GM18502 (cell line): Measurements from ENCODE around the gene CA10.

Experiments used
- ATAC-seq: cut with Tn5 transposase; IDR thresholded peaks from one replicate; pipeline ENCODE4 v1.9.1; 2021; ENCODE audit warnings: mild to moderate bottlenecking; ENCODE audit not compliant: unreplicated experiment, poor library complexity

CA10 gene

DNA sequence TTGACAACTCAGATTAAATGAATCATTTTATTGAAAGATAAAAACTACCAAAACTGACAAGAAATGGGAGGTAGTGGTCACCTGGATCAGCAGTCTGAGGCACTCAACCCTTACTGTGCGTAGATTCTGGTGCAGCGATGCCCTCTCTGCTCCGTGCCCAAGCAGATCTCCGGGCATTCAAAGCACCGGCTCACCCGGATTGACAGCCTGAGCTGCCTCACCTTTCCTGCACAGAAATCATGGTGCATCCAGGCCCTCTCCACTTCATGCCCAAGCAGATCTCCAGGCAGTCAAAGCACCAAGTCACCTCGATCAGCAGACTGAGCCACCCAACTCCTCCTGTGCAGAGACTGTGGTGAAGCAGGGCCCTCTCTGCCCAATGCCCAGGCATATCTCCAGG lies 196.8 kb downstream of the CA10 start:
- ATAC-seq, result no peak

DNA sequence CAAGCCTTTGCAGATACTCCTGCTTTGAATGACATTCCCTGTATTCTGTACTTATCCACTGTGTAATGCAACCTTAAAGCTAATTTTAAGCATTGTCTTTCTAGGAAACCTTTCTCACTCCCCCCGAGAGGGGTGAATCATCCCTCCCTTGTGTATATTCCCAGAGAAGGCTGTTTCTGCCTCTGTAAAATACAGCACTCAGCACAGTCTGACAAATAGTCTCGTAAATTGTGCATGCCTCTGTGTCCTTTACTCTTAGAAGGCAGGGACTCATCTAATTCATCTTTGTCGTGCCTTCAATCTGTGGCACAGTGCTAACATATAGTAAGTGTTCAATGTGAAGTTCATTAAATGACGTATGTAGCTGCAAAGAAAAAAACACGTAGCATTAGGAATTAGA lies 200.7 kb downstream of the CA10 start:
- ATAC-seq, result no peak

DNA sequence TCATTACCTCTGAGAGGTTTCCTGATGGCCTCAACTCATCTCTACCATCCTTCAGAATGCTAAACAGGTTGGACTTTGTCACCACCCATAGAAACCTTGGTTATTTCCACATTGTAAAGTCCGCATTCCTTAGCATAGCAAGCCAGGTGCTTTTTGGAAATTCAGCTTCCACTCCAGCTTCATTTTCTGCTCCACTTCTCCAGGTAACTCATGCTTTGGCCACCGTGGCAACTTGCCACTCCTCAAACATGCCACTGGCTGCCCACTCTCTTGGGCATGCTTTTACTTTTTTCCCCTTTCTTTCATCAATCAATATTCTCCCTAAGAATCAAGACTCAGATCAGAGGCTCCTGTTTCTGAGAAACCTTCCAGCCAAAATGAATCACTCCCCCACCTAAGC lies 203.3 kb downstream of the CA10 start:
- no peak for ATAC-seq

DNA sequence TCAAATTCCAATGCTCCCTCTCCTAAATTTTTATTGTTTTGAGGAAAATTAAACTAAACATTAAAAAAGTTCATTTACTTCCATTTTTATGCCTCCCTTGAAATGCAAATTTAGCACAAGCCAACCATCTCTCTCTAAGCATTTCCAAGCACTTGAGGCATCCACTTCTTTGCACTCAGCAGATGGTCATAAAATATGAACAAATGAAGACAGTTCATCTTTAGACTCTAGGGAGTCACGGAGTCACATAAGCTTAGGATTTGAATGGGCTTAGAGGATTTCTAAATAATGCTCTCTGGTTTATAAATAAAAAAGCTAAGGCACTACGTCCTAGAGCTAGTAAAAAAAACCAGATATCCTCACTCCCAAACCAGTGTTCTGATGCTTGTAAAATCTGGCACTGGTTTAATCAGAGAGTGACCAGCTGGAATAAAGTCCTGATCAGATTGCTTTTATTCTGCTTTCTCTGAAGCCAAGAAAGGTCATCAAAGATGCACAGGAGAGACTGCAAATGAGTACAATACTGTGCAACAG lies 204.2 kb downstream of the CA10 start:
- ATAC-seq, result no peak

DNA sequence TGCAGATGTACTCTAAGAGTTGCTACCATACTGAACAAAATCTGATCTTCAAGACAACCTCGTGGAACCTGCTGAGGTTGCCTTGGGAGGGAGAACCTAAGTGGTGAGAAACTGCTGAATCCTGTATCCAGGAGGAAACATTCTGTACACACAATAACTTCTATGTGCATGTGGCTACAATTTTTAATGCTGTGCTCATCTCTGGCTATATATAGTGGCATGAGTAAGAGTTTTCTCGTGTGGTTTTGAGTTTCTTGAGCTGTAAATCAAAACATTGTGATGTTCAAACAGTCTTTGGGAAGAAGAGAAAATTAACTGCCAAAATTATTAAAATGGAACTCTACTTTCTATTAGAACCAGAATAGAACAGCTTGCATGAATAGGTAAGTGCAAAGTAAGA lies 206.8 kb downstream of the CA10 start:
- no peak for ATAC-seq

DNA sequence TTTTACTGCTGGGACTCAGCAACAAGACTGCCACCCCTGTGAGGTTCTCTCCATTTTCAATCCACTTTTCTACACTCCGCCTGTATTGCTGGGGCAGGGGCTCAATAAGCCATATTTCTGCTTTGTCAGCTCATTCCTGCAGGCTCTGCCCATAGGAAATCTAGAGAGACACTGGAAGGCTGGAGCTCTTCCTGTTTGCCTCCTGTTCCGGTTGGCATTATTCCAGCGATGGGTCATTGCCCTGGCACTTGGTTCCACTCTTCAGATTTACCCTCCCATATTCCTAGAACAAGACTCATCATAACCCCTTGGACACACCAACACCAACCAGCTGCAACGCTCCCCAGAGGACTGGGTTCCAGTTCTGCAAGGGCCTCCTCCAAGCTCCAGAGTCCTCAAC lies 210.4 kb downstream of the CA10 start:
- ATAC-seq, result no peak

DNA sequence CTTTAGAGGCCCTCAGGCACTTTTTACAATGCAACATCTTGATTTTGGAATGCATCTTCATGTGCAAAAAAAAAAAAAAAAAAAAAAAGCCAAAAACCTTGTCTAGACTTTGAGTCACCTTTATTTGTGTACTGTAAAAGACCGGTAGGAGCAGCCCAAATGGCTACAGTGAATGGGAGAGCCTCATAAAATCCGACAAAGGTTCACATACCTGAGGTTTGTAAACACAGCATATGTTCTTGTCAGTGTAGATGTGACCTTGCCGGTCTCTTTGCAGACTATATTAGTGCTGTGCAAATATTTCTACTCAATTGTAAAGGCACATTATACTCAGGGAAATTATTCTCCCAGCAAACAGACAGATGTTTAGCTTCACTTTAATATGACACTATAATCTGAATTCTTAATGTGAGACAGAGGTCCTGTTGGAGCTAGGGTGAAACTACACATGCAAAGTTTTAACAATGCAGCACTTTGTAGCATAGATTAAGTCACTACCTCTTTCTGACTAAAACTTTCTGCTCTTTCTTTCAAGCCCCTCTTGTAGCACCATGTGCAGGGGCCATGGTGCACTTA lies 211.3 kb downstream of the CA10 start:
- ATAC-seq, result no peak

DNA sequence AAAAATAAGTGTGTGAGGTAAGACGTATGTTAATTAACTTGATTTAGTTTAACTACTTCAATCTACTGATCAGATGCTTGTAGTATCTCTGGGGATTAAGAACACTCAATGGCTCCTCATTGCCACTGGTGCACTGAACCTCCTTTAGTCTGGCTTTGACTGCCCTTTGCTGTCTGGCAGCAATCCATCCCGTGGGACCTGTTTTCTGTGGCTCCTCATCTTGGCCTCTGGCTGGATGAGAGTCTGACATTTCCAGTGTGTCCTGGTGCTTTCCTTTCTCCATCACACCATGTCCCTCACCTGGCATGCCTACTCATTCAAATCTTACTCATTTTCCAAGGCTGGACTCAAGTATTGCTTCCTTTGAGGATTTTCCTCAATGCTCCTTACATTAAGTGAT lies 212.2 kb downstream of the CA10 start:
- no peak for ATAC-seq

DNA sequence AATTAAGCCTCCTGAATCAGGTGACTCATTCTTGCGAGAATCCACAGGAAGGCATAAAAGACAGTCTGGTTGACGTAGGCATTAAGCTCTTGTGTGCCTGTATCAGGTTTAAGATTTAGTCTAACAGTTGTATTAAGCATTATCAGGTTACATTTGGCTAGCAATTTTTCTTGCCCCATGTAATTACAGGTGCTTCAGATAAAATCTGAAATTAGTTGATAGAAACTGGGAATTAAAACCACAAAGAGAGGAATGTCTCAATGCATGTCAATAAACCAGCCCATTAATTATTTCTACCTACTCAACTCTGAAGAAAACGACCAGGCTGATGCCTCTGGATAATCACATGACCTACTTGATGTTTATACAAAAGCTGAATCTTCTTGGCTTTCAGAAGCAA lies 217.2 kb downstream of the CA10 start:
- no peak for ATAC-seq

DNA sequence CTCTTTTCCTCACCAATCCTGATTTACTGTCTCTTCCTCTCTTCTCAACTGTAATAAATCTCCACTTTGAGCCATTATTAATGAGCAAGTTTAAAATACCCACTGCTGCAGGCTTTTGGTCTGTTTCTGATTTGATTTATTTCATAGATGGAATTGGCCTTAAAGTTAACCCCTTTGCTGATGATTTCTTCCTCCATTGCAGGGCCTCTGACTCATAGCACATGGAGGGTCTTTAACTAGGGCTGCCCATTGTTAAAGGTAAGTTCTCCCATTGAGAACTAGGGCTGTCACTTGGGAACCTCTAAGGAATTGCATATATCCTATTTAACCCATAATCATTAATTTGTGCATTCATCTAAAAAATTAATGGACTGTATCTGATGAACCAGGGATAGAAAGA lies 221.2 kb downstream of the CA10 start:
- ATAC-seq, result no peak

DNA sequence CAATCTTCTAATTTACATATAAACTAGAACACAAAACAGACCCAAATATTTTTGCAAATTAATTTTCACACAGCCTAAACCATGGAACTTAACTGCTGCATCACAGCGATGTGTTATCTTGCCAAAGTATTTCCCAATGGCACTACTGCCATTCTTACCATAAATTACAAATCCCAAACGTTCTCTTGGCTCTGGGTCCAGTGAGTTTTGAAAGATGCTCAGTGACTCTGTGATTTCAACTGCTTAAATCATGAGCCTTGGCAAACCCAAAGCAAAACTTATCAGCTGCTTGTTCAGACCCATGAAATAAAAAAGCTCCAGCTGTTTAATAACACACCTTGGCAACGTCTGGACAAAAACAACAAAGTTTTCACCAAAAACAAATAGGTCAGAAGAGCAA lies 223.0 kb downstream of the CA10 start:
- no peak for ATAC-seq

DNA sequence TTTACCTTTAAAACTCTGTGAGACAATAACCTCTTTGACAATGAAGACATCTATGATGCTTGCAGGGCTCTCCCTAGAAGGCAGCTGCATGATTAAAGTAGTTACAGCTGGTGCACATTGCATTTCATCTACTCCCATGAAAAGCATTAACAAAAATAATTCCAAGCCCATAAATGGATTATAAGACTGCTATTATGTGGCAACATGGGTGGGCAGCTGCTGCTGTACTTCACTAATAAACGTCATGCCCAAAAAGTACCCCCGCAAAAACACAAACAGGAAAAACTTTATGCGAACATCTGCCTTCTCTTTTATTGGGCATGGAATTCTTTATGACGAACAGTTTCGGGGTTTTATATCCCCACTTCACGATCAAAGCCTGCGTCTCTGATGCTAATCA lies 224.9 kb downstream of the CA10 start:
- no peak for ATAC-seq

DNA sequence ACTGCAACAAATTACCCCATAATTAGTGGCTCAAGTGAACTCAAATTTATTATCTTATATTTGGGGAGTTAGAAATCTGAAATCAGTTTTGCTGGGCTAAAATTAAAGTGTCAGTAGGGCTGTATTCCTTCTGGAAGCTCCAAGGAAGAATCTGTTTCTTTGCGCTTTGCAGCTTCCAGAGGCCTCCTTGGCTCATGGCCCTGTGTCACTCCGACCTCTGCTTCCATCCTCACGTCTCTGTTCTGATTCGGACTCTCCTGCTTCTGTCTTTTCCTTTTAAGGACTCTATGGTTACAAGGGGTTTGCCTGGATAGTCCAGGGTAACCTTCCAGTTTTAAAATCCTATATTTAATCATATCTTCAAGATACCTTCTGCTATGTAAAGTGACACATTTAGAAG lies 232.1 kb downstream of the CA10 start:
- no peak for ATAC-seq

DNA sequence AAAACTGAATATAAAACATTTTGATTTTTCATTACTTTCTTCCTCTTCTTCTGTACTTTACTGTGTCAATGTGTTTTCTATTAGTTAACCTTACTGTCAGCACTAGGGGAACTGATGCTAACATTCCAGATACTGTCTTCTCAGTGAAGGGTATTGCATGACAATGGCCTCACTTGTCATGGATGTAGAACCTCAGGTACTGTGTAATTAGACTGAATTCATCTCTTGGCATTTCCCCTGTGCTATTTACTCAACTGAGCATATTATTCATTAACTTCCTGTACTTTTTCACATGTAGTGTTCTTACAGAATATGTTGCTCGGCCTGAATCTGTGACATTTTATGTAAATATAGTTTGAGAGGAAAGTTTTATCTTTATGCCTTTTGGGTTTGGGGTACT lies 237.0 kb downstream of the CA10 start:
- no peak for ATAC-seq

DNA sequence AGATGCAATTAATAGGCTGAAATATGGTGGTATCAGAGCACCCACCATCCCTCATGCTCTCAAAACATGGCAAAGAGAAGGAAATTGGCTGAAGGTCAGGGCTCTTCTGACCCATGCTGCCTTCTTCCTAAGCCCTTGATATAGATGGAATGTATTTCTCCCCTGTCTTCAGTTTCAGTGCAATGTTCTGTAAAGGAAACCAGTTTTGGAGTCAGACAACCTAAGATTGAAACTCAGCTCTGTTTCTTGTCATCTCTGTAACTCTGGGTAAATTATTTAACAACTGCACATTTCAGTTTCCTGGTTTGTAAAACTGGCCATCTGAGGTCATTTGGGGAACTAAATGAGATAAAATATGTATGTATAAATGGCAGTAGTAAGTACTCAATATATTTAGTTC lies 243.9 kb downstream of the CA10 start:
- ATAC-seq, result no peak

DNA sequence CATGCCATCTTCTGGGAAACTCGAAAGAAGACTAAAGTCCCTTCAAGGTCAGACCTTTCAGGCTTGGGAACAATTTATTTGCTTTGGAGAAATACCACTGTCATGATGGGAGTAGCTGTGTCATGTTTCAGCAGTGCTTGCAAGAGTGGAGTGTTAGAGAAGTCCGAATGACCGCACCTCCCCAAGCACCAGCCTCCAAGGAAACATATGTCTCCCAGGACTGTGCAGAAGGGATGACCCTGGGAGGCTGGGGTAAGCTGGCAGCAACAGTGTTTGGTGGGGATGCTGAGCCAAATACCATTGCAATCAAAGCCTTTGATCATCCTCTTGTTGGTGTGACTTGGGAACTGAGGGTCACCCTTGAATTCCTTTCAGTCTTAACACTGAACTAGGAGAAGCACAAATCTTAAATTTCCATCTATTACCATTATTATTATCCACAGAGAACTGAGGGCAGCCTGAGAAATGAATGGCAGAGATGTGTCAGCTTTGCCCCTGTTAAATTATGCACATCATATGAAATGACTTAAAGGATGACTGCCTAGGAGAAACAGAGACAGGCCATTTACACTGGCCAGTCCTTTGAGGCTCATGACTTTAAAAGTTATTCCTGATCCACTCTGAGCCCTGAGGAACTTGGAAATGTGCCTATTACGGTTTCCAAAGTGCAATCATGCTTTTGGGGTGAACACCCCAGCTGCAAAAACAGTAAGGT lies 244.9 kb downstream of the CA10 start:
- ATAC-seq, result no peak

DNA sequence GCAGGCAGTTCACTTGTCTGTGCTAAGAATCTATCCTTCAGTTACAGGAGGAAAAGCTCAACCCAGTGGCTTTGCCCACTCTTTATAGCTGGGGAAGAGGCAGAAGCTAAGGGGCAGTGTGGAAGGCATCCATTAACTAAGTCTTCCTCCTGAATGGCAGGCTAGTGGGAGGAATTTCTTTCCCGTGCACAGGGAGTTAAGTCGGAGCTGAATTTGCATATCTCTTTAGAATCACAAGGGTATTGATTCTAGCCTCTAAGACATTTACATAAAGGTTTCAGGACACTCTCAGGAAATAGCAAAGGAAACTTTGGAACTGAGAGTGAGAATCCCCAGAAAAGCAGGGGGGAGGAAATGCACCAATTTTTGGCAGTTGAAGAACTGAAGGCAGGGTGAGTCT lies 245.6 kb downstream of the CA10 start:
- ATAC-seq, result no peak

DNA sequence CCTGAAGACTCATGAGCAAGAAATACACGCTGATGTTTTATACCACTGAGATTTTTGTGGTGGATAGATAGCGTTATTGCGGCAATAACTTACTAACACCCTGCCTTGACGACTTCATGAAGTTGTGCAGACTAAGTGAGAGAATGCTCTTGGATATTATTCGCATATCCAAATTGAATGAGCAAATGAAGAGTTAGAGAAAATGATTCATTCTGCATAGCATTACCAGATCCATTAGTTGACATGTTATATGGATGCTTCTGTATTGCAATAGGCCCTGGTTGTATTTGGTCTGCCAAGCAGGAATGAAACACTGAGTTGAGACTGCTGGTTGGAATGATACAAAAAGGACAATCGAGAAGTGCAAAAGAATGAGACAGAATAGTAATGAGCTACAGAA lies 247.3 kb downstream of the CA10 start:
- no peak for ATAC-seq

DNA sequence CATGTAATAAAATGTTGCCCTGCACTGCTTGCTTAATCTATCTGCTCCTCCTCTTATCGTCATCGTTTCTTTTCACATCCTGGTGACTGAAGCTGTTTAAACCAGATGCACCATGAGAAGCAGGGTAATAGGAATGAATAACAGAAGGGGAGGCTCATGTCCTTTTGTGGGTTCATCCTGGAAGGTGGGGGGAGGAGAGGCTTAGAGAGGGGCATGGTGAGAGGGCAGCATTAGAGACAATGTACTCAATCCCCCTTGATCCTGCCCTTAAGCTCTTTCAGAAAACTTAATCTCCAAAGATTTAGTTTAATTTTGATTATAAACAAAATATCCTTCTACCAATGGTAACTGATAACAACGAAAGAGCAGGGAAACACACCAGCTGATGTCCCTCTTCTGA lies 248.5 kb downstream of the CA10 start:
- no peak for ATAC-seq

DNA sequence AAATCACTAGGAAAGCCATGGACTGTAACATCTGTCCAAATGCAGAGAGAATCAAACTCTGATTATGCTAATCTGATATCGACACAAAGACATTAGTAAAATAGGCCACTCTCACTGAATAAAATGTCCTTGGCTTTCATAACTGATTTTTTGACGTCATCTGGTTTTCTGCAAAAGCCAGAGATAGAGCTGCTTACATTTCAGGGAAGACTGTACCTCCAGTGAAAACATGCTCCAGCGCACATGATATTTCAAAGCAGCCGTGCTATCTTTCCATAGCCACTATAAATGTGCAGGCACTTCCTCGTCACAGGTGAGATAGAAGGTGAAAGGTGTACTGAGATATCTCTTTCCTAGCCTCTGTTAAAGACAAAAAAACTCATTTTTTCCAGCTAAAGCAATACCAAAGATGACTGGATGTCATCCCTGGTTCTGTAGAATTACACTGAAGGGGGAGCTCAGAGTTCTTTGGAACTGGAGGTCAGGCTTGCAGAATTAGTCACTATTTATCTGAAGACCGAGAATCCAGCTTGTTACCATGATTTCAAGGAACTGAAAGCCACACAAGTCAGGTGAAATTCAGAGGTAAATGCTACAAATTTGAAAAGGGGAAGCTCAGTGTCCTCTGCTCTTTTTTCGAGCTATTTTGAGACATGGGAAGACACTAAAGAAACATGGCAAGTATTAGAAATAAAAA lies 249.5 kb downstream of the CA10 start:
- no peak for ATAC-seq

DNA sequence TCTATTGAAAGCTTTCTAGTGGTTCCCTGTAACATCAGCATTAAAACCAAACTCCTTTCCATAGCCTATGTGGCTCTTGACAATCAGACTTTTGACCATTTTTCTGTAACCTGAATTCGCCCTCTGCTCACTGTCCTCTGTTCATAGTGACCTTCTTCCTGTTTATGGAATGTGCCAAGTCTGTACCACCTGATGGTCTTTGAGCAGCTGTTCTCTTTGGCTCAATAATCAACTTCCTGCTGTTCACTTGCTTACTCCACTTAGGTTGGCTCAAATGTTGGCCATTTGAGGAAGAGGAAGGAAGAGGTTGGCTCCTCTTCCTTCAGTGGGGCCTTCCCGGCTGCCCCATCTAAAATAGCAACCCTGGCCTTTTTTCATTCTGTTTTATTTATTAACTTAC lies 251.5 kb downstream of the CA10 start:
- no peak for ATAC-seq

DNA sequence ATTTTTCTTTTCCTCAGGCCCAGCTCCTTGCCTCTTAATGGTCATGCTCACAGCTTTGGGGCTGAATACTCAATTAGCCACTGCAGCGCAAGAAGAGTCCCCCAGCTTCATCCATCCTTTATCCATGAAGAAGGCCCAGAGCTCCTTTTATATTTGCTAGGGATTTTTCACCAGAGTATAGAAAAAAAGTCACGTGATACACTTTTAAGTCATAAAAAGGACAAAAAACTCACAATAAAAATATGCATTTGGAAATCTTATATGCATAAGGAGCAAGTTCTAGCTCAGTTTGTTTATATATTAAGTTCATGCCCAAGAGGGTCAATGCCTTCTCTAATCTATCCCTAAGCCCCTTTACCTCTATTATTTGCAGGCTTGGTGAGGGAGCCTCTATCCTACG lies 254.1 kb downstream of the CA10 start:
- ATAC-seq, result no peak
